ENCODE results near the gene RTCA. TPM values are rescaled to one million over a fixed set of nuclear protein-coding genes. Genes with fewer than 3 reads are reported as not detected.
"Not testable (repeated sequence)": the region's sequence is repeated elsewhere in the genome, so short reads cannot be mapped to it uniquely, and the experiment has no call there.

The RTCA gene
- total and polyA plus RNA-seq, 2 experiments from 2014 or later: 37.2 to 38.9 TPM

DNA sequence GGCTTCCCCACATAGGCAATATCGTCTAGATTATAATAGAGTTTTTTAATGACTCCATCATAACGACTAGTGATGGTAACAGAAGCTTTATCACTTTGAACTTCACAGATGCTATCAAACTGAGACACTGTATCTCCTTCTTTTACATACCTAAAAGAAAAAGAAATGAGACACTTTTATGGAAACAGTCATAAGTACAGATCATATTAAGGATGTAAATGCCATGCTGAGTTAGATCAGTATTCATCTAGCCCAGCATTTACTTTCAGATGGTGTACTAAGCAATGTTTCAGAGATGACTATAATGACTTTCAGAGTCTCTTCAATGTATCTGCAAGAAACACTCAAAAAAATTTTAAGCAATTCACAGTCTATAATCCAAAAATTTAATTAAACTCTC is 35.3 kb upstream of the RTCA start:
- Histone ChIP-seq H3K4me2 (no peak overlapping the region), H3K4me1 (ENCODE audit: insufficient read depth) (no peaks in the 10 kb centered on the region), H3K27me3 (no peaks in the 10 kb centered on the region), H3K36me3 (replicated peaks; ENCODE audit: insufficient read depth, low read depth) (no peaks in the 10 kb centered on the region), H3K9me2 (replicated peaks; ENCODE audit: insufficient read depth) (no peaks in the 10 kb centered on the region), H3K4me3 (no peak overlapping the region), H2AFZ (no peak overlapping the region), H3K79me2 (no peaks in the 10 kb centered on the region), H3K27ac (no peak overlapping the region), H4K20me1 (ENCODE audit: insufficient read depth, poor library complexity, severe bottlenecking) (no peaks in the 10 kb centered on the region), H3K9me3 (ENCODE audit: low read depth) (no peaks in the 10 kb centered on the region)
- WGBS (ENCODE audit: low lambda C conversion rate, missing lambda C conversion rate): 90% methylated on average over 2 of the region's 2 CpGs
- no peak for TF ChIP-seq EZH2phosphoT487 (IDR thresholded peaks at IDR 0.05; ENCODE audit: low read depth, severe bottlenecking, unreplicated experiment)
- TF ChIP-seq EZH2 (IDR thresholded peaks at IDR 0.05; ENCODE audit: borderline replicate concordance): no peak
- no peak for TF ChIP-seq CTCF (IDR thresholded peaks at IDR 0.05; ENCODE audit: poor library complexity)
- no peak for DNase-seq (ENCODE audit: low spot score)

DNA sequence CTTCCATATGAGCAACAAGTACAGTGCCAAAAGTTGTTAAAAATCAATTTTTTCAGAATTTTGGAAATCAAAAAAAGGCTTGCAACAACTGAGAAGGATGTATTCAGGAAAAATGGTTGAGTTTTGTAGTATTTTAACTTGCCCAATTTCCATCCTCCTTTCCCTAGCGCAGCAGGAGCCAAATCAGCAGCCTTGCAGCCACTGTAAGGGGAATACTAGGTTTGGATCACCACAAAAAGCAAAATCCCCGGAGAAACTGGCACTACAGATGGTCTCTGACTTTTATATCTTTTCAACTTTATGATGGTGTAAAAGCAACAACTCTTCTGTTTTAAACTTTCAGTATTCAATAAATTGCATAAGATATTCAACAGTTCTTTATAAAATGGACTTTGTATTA is 34.3 kb upstream of the RTCA start:
- H3K4me2 ChIP-seq: no peak overlapping the region
- no peaks in the 10 kb centered on the region for H3K27me3 ChIP-seq
- no peaks in the 10 kb centered on the region for H3K9me2 ChIP-seq (replicated peaks; ENCODE audit: insufficient read depth)
- H3K9me3 ChIP-seq (ENCODE audit: low read depth): no peaks in the 10 kb centered on the region
- no peak overlapping the region for H2AFZ ChIP-seq
- TF ChIP-seq CTCF (IDR thresholded peaks at IDR 0.05; ENCODE audit: poor library complexity) (no peak), EZH2 (IDR thresholded peaks at IDR 0.05; ENCODE audit: borderline replicate concordance) (no peak), EZH2phosphoT487 (IDR thresholded peaks at IDR 0.05; ENCODE audit: low read depth, severe bottlenecking, unreplicated experiment) (no peak)
- no peaks in the 10 kb centered on the region for H3K4me1 ChIP-seq (ENCODE audit: insufficient read depth)
- no peaks in the 10 kb centered on the region for H3K79me2 ChIP-seq
- no peak for DNase-seq (ENCODE audit: low spot score)
- H3K4me3 ChIP-seq: no peak overlapping the region
- no peaks in the 10 kb centered on the region for H4K20me1 ChIP-seq (ENCODE audit: insufficient read depth, poor library complexity, severe bottlenecking)
- H3K36me3 ChIP-seq (replicated peaks; ENCODE audit: insufficient read depth, low read depth): no peaks in the 10 kb centered on the region
- WGBS (ENCODE audit: low lambda C conversion rate, missing lambda C conversion rate): 97% methylated on average over 2 of the region's 2 CpGs
- H3K27ac ChIP-seq: no peak overlapping the region

GRCh38 chr1:100232156-100232555 is 33.9 kb upstream of the RTCA start:
- H4K20me1 ChIP-seq (ENCODE audit: insufficient read depth, poor library complexity, severe bottlenecking): no peaks in the 10 kb centered on the region
- no peak for DNase-seq (ENCODE audit: low spot score)
- TF ChIP-seq EZH2 (IDR thresholded peaks at IDR 0.05; ENCODE audit: borderline replicate concordance): no peak
- no peak for TF ChIP-seq EZH2phosphoT487 (IDR thresholded peaks at IDR 0.05; ENCODE audit: low read depth, severe bottlenecking, unreplicated experiment)
- no peak for TF ChIP-seq CTCF (IDR thresholded peaks at IDR 0.05; ENCODE audit: poor library complexity)
- no peaks in the 10 kb centered on the region for H3K79me2 ChIP-seq
- no peak overlapping the region for H2AFZ ChIP-seq
- no peaks in the 10 kb centered on the region for H3K9me2 ChIP-seq (replicated peaks; ENCODE audit: insufficient read depth)
- no peaks in the 10 kb centered on the region for H3K27me3 ChIP-seq
- H3K4me1 ChIP-seq (ENCODE audit: insufficient read depth): no peaks in the 10 kb centered on the region
- H3K27ac ChIP-seq: no peak overlapping the region
- no peak overlapping the region for H3K4me3 ChIP-seq
- H3K9me3 ChIP-seq (ENCODE audit: low read depth): no peaks in the 10 kb centered on the region
- H3K4me2 ChIP-seq: no peak overlapping the region
- H3K36me3 ChIP-seq (replicated peaks; ENCODE audit: insufficient read depth, low read depth): no peaks in the 10 kb centered on the region
- 97% methylated on average over 1 of the region's 1 CpG for WGBS (ENCODE audit: low lambda C conversion rate, missing lambda C conversion rate)

GRCh38 chr1:100233566-100233965 is 32.5 kb upstream of the RTCA start:
- not testable (repeated sequence) for H3K36me3 ChIP-seq (replicated peaks; ENCODE audit: insufficient read depth, low read depth); H3K9me3 ChIP-seq (ENCODE audit: low read depth)

More at GRCh38 chr1:100233566-100233965, 32.5 kb upstream of the RTCA start:
- H4K20me1 ChIP-seq (ENCODE audit: insufficient read depth, poor library complexity, severe bottlenecking); DNase-seq (ENCODE audit: low spot score); H3K4me1 ChIP-seq (ENCODE audit: insufficient read depth); H3K27ac ChIP-seq; H2AFZ ChIP-seq; H3K4me2 ChIP-seq; H3K79me2 ChIP-seq; H3K4me3 ChIP-seq; H3K27me3 ChIP-seq; H3K9me2 ChIP-seq (replicated peaks; ENCODE audit: insufficient read depth): not testable (repeated sequence)
- WGBS (ENCODE audit: low lambda C conversion rate, missing lambda C conversion rate): 85% methylated on average over 4 of the region's 4 CpGs
